NCI-H526 (cell line): ENCODE measurements around the gene RAB25.
"Not testable (repeated sequence)": the region's sequence is repeated elsewhere in the genome, so short reads cannot be mapped to it uniquely, and the experiment has no call there.

Experiments used
- DNase-seq, 2 experiments: peaks; one replicate each; lab custom pipeline; 2025; lab: John Stamatoyannopoulos, UW

RAB25 gene

DNA sequence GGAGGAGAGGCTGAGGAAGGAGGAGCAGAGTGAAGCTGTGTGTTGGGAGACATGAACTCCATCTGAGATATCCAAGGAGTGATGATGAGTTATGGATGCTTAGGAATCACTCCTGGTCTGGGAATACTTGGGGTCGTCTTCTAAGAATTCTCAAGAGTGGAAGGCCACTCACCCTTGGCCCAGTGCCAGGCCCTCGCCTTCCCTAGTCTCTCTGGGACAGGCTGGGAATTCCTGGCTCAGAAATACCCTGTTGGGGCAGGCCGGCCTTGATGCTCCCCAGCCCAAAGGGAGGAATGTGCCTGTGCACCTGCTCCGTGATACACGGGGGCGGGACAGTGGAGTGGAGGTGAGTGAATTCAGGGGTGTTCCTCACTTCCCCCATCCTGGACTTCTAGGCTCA lies 40.9 kb downstream of the RAB25 start:
- no peak for DNase-seq

DNA sequence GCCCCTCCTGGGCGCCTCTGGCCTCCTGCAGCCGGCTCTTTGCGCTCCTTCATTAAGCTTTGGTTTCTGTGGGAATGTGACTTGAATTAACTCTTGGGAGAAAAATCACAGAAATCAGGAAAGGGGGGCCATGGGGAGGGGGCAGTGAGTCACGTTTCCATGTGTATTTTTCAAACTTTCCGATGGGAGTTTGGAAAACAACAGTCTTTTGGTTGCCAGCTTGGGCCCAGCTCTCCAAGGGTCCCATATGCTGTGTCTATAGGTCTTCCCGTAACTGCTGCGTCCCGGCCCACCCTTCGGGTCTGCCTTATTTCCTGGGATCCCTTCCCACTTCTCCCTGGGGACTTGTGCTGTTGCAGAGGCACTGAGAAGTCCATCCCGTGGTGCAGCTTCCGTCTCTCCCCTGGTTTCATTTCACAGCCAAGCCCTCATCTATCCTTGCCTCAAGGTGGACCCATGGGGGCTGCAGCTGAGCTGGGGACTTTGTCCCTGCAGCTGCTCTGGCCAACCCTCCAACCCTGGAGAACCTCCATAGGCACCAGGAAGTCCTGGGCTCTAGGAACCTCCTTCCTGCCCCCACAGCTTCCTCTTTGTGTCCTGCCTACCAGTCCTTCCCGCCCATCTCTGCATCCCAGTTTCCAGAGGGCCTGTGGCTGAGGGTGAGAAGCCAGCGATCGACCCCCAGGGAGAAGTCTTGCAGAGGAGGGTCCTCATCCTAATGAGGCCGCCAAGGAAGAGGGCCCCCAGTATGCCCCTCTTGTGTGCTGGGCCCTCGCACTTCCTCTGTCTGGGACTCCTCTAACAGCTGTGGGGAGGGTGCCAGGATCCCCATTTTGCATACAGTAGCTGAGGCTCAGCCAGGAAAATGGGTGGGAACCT lies 41.9 kb downstream of the RAB25 start:
- DNase-seq, result no peak

DNA sequence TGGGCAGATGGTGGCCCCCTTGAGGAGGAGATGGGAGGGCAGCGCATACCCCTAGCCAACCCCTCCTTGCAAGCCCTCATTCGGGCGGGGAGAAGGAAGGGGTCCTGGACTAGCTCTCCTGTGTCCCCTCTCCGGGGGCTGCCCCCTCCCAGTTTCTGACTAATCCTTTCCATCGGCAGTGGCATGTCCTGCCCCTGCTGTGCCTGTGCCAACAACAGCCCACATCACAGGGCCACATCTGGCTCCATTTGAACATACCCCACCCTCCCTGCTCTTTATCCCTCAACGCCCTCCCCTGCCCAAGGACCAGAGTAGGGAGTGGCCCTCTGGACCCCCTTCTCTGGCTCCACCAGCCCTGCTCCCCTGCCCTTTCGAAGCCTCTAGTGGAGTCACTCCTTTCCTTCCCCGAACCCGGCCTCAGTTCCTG lies 42.6 kb downstream of the RAB25 start:
- DNase-seq, result no peak

DNA sequence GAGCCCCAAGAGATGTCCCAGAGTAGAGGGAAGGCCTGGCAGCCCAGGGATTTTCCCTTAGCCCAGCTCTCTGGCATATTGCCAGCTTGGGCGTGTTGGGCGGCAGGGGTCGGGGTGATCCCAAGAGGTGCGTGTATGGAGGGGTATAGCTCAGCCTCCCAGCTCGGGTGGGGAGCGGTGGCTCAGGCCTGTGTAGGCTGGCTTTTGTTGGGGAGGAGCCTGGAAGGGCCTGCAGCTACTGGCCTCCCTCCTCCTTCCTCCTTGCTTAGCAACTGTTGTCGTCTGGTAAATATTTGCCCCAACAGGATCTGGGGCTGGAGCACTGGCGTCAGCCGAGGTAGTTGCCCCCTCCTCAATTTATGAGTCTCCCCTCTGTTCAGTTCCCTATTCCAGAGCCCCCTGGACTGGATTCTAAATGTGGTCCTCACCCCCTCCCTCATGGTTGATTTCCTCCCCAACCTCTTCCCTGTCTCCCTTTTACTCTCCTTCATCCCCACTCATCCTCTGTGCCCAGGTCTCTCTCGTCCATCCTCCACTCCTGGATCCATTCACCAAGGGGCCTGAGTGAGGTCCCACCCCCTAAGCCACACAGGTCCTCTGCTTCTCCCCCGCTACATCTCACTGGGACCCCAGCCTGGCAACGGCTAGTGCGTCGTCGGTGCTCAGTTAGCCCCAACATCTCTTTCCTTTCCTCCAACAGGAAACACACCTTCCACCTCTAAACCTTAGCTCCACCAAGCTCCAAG lies 43.3 kb downstream of the RAB25 start:
- DNase-seq, result peak; percentile 49

- DNase-seq, result peak in 1 of 2 experiments; percentile 25
These were observed 44.2 kb downstream of the RAB25 start for GRCh38 chr1:156104861-156105832.

DNA sequence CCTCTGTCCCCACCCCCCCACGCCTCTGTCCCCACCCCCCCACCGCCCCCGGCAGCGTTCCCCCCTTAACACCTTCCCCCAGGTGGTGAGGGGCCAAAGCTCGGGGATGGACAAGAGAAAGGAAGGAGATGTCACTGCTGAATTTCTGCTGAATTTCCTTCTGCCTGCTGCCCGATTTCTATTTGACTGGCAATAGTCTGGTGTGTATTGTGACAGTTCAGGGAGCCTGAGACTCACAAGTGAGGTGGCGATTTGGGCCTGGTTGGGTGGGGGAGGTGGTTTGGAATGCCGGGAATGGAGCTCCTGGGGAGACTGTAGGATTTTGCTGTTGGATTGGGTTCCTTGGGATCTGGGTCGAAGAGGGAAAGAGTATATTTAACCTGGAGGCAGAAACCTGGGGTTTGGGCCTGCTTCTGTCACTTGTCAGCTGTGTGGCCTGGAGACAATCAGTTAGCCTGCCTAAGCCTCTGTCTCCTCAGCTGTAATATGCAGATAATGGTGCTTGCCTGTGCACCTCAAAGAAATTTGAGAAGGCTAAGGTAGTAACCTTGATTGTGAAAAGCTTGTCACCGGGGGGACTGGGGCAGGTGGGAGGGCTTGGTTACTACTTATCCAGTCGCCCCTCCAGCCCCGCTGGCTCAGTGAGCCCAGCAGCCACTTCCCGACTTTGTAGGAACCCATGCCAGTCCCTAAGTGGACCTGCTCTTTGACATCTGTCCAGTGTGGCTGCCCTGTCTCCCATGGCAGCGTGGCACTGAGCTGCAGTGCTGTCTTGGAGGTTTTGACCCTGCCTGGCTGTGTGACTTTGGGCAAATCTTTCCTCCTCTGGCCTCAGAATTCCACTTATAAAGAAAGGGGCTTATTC lies 45.9 kb downstream of the RAB25 start:
- peak; percentile 61 to 87 for DNase-seq

GRCh38 chr1:156108057-156108456 lies 47.1 kb downstream of the RAB25 start:
- DNase-seq, result no peak

DNA sequence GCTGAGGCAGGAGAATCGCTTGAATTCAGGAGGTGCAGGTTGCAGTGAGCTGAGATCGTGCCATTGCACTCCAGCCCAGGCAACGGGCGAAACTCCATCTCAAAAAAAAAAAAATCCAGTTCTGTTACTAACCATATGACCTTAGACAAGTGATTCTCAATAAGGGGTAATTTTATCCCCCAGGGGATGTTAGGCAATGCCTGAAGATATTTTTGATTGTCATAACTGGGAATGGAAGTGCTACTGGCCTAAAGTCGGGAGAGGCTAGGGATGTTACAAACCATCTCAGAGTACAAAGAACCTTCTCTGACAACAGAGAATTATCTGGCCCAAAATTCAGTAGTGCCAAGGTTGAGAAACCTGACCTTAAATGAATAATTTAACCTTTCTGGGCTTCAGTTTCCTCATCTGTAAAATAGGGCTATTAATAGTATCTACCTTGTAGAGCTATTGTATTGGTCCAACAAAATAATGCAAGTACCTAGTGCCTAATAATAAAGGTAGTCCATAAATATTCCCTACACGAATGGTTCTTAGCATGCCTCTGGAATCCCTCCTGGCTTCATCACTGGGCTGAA lies 47.8 kb downstream of the RAB25 start:
- no peak for DNase-seq

DNA sequence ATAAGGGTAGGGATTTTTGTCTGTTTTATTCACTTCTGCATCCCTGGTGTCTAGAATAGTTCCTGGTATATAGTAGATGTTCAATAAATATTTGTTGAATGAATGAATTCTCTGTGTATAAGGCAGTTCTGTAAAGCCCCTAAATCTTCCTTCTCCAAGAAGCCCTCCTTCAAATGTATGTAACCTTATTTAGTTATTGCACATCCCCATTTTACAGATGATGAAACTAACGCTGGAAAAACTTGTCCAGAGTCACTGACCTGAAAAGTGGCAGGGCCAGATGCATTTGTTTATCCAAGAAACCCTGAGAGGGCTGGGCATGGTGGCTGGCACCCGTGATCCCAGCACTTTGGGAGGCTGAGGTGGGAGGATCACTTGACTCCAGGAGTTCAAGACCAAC lies 49.3 kb downstream of the RAB25 start:
- no peak for DNase-seq

- no peak for DNase-seq
These were observed 50.5 kb downstream of the RAB25 start for GRCh38 chr1:156111355-156111962.

GRCh38 chr1:156112276-156113137 lies 51.5 kb downstream of the RAB25 start:
- no peak for DNase-seq

DNA sequence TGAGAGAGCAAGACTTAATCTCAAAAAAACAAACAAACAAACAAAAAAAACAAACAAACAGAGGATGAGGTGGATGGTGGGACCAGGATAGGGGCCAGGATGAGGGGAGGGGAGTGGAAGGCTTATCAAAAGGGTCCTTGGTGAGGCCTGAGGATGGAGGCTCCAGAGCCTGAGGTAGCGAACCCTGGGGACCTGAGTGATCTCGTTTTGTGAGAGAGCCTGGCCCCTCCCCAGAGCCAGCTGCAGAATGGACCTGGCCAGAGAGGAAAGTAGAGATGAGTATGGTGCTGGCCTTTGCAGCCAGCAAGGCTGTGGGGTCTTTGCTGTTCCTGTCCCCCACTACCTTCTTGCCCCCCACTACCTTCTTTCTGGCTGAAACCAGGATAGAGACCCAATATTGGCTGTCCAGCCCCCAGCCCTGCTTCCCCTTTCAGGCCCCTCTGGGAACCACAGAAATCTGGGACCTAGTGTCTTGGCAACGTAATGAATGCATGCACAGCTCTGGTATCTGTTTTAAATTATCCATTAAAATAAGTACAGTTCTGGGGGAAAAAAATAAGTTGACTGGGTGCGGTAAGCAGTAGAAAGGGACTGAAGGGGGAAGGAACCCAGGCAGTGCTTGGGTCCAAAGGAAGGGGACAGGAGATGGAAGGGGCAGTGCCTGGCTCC lies 52.5 kb downstream of the RAB25 start:
- no peak for DNase-seq

DNA sequence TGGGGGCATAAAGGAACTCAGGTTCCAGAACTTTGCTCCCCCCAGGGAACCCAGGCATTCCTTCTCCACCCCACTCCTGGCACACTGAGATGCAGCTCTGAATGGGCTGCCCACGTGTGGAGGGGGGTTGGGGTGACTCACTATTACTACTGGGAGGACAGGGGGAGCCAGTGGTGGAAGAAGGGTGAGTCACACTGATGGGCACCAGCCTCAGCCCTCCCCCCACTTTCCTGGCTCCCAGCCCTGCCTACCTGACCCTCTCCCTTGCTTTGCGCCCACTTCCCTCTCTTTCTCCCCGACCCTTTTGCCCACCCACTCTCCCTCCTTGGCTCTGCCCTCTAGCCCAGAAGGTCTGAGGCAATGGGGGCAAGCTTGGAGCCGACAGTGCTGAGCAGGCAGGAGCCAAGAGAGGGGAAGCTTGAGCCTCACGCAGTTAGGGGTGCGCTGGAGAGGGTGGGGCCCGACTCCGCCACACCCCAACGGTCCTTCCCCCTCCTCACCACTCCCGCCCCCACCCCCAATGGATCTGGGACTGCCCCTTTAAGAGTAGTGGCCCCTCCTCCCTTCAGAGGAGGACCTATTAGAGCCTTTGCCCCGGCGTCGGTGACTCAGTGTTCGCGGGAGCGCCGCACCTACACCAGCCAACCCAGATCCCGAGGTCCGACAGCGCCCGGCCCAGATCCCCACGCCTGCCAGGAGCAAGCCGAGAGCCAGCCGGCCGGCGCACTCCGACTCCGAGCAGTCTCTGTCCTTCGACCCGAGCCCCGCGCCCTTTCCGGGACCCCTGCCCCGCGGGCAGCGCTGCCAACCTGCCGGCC lies 53.4 kb downstream of the RAB25 start, which contains the start of gene LMNA:
TSS of gene LMNA (plus strand) at position 611 of the 818 bp plus-strand sequence. CDS start 208 bp downstream, outside the sequence.
- DNase-seq, result peak; percentile 66 to 95

- peak in 1 of 2 experiments; percentile 77 for DNase-seq
These were observed 54.1 kb downstream of the RAB25 start for GRCh38 chr1:156114919-156115513.

DNA sequence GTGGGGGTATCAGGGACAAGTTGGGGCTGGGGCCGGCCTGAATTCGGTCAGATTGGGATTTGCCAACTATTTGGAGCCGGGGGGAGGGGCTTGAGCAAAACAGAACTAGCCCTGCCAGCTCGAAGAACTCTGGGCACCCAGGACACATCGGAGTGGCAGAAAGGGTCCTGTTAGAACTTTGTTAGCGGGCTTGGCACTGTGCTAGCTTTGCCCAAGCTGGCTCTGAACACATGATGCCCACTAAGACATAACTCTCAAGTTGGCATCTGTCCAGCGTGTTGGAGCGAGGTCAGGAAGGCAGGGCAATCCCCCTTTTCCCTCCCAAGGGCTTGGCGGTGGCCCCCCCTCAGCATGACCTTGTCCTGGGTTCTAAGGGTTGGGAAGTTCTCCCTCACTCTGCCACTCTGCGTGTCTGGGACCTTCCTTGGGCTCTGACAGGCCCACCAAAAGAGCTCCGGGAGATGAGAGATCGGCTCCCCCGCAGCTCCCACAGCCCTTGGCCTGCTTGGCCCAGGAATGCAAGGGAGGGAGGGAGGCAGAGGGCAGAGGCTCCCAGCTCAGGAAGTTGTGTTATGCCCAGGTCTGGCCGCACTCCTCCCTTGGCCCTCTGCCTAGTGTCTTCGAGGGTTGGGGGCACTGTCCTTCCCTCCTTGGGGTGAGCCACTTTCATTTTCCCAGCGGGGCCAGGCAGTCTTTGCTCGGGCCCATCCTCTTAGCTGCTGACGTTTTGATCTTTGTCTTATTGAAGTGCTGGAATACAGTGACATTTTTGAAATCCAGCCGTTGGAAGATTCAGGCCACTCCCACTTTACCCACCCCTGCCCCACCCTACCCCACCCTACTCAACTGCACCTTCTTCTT lies 54.8 kb downstream of the RAB25 start:
- DNase-seq, result peak in 1 of 2 experiments; percentile 60

DNA sequence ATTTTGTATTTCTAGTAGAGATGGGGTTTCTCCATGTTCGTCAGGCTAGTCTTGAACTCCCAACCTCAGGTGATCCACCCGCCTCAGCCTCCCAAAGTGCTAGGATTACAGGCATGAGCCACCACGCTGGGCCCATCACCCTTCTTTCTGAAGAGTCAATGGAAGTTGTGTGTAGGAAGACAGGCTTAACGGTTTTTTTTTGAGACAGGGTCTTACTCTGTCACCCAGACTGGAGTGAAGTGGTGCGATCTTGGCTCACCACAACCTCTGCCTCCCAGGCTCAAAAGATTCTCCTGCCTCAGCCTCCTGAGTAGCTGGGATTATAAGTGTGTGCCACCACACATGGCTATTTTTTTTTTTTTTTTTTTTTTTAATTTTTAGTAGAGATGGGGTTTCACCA lies 55.8 kb downstream of the RAB25 start:
- not testable (repeated sequence) for DNase-seq
